AG04450 (cell line): ENCODE measurements around the gene HBQ1. TPM values are rescaled to one million over a fixed set of nuclear protein-coding genes. Genes with fewer than 3 reads are reported as not detected.
"Not testable (repeated sequence)": the region's sequence is repeated elsewhere in the genome, so short reads cannot be mapped to it uniquely, and the experiment has no call there.

ENCODE experiments used
- CTCF ChIA-PET: fragments of 300-600, 350-600 bp; formaldehyde crosslinking; extraction: SDS; loops from one replicate; lab custom pipeline; 2022; ENCODE audit warnings: antibody characterized with exemption, inconsistent platforms; lab: Charles Lee
- POLR2A ChIA-PET: fragments of 350-600 bp; formaldehyde crosslinking; extraction: SDS; loops from one replicate; lab custom pipeline; 2021; ENCODE audit warnings: antibody characterized with exemption, inconsistent platforms; lab: Yijun Ruan, JAX
- DNase-seq: peaks from one replicate; pipeline ENCODE4 v3.0.0-alpha.2; 2011; ENCODE audit warnings: low read depth, low spot score
- H3K27ac ChIP-seq: one replicate; pipeline ENCODE4 v1.5.1; 2012; ENCODE audit warnings: low read depth, low read length, control low read depth
- H3K27me3 ChIP-seq: one replicate; pipeline ENCODE4 v1.6.0; 2012; ENCODE audit warnings: low read length; ENCODE audit not compliant: control insufficient read depth, insufficient read depth
- H3K4me3 ChIP-seq: 2 replicates; pipeline ENCODE4 v1.5.1; 2011; ENCODE audit warnings: mild to moderate bottlenecking, low read depth, low read length, control low read depth
- H3K9me3 ChIP-seq: 2 replicates; pipeline ENCODE4 v1.5.1; 2012; ENCODE audit warnings: low read length; ENCODE audit not compliant: control insufficient read depth, insufficient read depth
- CTCF ChIP-seq: IDR thresholded peaks from 2 replicates; pipeline ENCODE4 v1.5.1; 2011; ENCODE audit warnings: low read depth, low read length, control low read depth, inconsistent platforms
- polyA plus RNA-seq: library from polyadenylated mRNA; depleted of rRNA; stranded (reverse); fragments of >200 nt; gene quantifications from 2 replicates; pipeline ENCODE4 v1.2.3, GENCODE V29; 2011

The HBQ1 gene
- polyA plus RNA-seq, 1 experiment, result not detected

- TF ChIP-seq CTCF, result no peak
- Histone ChIP-seq H3K4me3 (no peak overlapping the region), H3K9me3 (no peaks in the 10 kb centered on the region), H3K27me3 (no peaks in the 10 kb centered on the region), H3K27ac (no peak overlapping the region)
- CTCF ChIA-PET, result no interaction called here
- no peak for DNase-seq
- POLR2A ChIA-PET, result no interaction called here
Measured at GRCh38 chr16:203246-203645, 23.0 kb downstream of the HBQ1 start.

- CTCF ChIA-PET, POLR2A ChIA-PET, H3K4me3 ChIP-seq, H3K27ac ChIP-seq, H3K9me3 ChIP-seq, H3K27me3 ChIP-seq, DNase-seq: not testable (repeated sequence)
Measured at GRCh38 chr16:204046-204445, 23.8 kb downstream of the HBQ1 start.

- ChIA-PET POLR2A (interaction anchor here (1.1 kb wide), 1 partner anchor 26 kb away, joined by 4 read pairs; no protein-coding TSS in a partner anchor), CTCF (interaction anchor here (0.7 kb wide), 1 partner anchor 41 kb away, joined by 3 read pairs; no protein-coding TSS in a partner anchor)
- not testable (repeated sequence) for DNase-seq
Measured at GRCh38 chr16:209359-209758, 29.1 kb downstream of the HBQ1 start.

GRCh38 chr16:211631-212180, 31.4 kb downstream of the HBQ1 start:
- H3K27me3 ChIP-seq, H3K27ac ChIP-seq, H3K9me3 ChIP-seq, CTCF ChIA-PET, H3K4me3 ChIP-seq, POLR2A ChIA-PET, DNase-seq: not testable (repeated sequence)

More at GRCh38 chr16:209359-209758, 29.1 kb downstream of the HBQ1 start:
- not testable (repeated sequence) for H3K4me3 ChIP-seq, H3K27me3 ChIP-seq, H3K9me3 ChIP-seq, H3K27ac ChIP-seq

GRCh38 chr16:212999-213398, 32.7 kb downstream of the HBQ1 start:
- TF ChIP-seq CTCF, result no peak
- ChIA-PET POLR2A (no interaction called here), CTCF (interaction anchor here (1.2 kb wide), 1 partner anchor 15 kb away, joined by 4 read pairs; no protein-coding TSS in a partner anchor)
- no peaks in the 10 kb centered on the region for H3K9me3 ChIP-seq
- no peak overlapping the region for H3K4me3 ChIP-seq
- H3K27me3 ChIP-seq, result no peaks in the 10 kb centered on the region
- H3K27ac ChIP-seq, result no peak overlapping the region
- DNase-seq, result no peak

- Histone ChIP-seq H3K27ac (no peak overlapping the region), H3K9me3 (no peaks in the 10 kb centered on the region), H3K4me3 (no peak overlapping the region), H3K27me3 (no peaks in the 10 kb centered on the region)
- CTCF ChIA-PET, result interaction anchor here (0.5 to 1.1 kb wide), 2 partner anchors 9 to 43 kb away, joined by 3 to 7 read pairs; no protein-coding TSS in a partner anchor
- no peak for DNase-seq
- TF ChIP-seq CTCF, result no peak
- POLR2A ChIA-PET, result no interaction called here
Measured at GRCh38 chr16:220021-220420, 39.8 kb downstream of the HBQ1 start.
